ENCODE measurements around the gene SCFD2.

Gene SCFD2

DNA sequence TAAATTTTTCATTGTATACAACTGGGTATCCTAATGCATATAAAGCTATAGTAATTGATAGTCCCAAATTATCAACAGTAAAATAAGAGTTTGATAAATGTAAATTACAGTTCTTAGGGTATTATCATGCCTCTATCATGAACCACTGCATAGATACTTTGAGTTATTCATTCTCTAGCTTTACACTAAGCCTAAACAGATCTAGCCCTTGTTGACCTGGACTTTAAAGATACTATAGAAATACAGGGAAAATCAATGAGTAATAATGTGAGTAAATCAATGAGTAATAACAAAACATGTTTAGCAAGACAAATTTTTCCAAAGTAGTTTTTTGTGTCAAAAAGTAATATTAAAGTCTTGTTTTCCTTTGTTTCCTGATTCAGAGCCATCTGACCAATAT lies 228.4 kb downstream of the SCFD2 start:
- no peak for DNase-seq (ENCODE audit: low read depth)
- no peak for TF ChIP-seq CTCF (IDR thresholded peaks at IDR 0.05; ENCODE audit: low read length, missing control alignments)
- H3K4me3 ChIP-seq (replicated peaks; ENCODE audit: low read depth, low read length): no peak overlapping the region

DNA sequence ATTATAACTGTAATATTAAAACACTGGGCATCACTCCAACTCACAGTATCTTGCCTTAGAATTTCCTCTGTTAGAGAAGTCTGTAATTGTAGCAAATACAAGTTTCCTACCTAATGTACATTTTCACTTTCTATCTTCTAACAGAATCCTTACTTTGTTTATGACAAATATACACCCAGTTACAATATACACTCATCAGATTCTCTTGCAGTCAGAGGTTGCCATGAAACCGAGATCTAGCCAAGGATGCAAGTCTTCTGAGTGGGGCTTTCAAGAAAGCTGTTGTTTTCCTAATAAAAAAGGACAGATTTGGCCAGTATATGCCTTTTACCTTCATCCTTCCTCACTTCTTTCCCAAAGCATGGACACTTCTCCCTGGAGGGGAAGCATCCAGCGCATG lies 228.9 kb downstream of the SCFD2 start:
- TF ChIP-seq CTCF (IDR thresholded peaks at IDR 0.05; ENCODE audit: low read length, missing control alignments): no peak
- no peak for DNase-seq (ENCODE audit: low read depth)
- H3K4me3 ChIP-seq (replicated peaks; ENCODE audit: low read depth, low read length): no peak overlapping the region

GRCh38 chr4:53132132-53132891 lies 233.5 kb downstream of the SCFD2 start:
- no peak overlapping the region for H3K4me3 ChIP-seq (replicated peaks; ENCODE audit: low read depth, low read length)
- no peak for TF ChIP-seq CTCF (IDR thresholded peaks at IDR 0.05; ENCODE audit: low read length, missing control alignments)
- peak; percentile 53 for DNase-seq (ENCODE audit: low read depth)

- TF ChIP-seq CTCF (IDR thresholded peaks at IDR 0.05; ENCODE audit: low read length, missing control alignments): no peak
- no peak overlapping the region for H3K4me3 ChIP-seq (replicated peaks; ENCODE audit: low read depth, low read length)
- no peak for DNase-seq (ENCODE audit: low read depth)
Measured at GRCh38 chr4:53131562-53131925, 234.3 kb downstream of the SCFD2 start.

DNA sequence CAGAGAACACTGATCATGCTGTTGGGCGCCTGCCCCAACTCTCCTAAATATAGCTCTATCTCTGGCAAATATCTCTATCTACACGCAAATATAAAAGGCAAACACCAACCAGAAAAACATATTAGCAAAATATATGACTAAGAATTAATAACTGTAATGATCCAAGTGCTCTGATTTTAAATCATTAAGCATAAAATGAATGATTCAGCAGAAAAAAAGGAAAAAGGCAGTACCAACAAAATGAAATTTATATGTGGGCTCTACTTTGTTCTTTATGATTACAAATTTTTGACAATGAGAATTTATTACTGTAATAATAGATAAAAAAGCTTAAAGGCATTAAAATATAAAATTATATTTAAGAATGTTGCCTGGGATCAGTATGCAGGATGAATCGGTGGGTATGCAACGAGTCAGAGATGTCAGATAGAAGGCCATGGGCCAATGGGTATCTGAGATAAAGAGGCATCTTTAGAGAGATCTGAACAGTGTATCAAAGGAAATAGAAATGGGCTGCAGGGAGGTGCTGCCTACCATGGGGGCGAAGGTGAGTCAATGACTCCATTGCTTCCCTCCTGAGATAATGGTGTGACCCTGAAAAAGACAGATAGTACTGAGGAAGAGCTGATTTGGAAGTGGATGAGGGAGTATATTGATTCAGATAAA lies 234.8 kb downstream of the SCFD2 start:
- no peak for DNase-seq (ENCODE audit: low read depth)
- TF ChIP-seq CTCF (IDR thresholded peaks at IDR 0.05; ENCODE audit: low read length, missing control alignments): no peak
- no peak overlapping the region for H3K4me3 ChIP-seq (replicated peaks; ENCODE audit: low read depth, low read length)

GRCh38 chr4:53128706-53129357 lies 237.0 kb downstream of the SCFD2 start:
- no peak for TF ChIP-seq CTCF (IDR thresholded peaks at IDR 0.05; ENCODE audit: low read length, missing control alignments)
- peak; percentile 68 for DNase-seq (ENCODE audit: low read depth)
- H3K4me3 ChIP-seq (replicated peaks; ENCODE audit: low read depth, low read length): no peak overlapping the region

Measured in fibroblast of pulmonary artery (primary cell).